GM18517 (cell line): ENCODE measurements around the gene ADD3.
A peak's percentile ranks its signal among the peaks of the same experiment; 100 is the strongest.
"Not testable (repeated sequence)": the region's sequence is repeated elsewhere in the genome, so short reads cannot be mapped to it uniquely, and the experiment has no call there.

Experiments used
- ATAC-seq: cut with Tn5 transposase; IDR thresholded peaks from one replicate; pipeline ENCODE4 v1.9.1; 2021; ENCODE audit warnings: mild to moderate bottlenecking, moderate library complexity; ENCODE audit not compliant: unreplicated experiment

Gene ADD3

DNA sequence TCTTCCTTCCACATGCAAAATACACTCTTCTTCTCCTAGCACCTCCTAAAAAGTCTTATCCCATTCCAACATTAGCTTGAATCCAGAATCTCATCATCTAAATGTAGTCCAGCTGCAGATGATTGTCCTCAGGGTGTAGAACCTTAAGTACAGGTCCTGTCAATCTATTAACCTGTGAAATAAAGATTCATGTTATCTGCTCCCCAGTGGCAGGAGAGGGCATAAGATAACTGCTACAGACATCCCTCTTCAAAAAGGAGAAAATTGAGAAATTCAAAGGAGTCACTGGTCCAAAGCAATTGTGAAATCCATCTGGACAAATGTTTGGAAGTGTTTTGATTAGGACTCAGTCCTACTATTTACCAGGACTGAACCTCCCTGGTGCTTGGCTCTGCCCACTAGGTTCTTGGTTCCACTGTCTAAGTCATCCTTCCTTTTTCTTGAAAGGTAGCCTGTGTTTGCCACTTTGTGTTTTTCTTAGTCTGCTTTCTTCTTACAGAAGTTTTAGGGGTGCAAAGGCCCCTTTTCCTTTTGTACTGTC, 96.2 kb downstream of the ADD3 start:
- ATAC-seq = no peak

- no peak for ATAC-seq
These were observed 98.1 kb downstream of the ADD3 start for GRCh38 chr10:110105873-110106272.

- no peak for ATAC-seq
These were observed 99.6 kb downstream of the ADD3 start for GRCh38 chr10:110107430-110107829.

- no peak for ATAC-seq
These were observed 100.1 kb downstream of the ADD3 start for GRCh38 chr10:110107887-110108286.

- no peak for ATAC-seq
These were observed 101.7 kb downstream of the ADD3 start for GRCh38 chr10:110109511-110109910.

- ATAC-seq = no peak
These were observed 102.6 kb downstream of the ADD3 start for GRCh38 chr10:110110338-110110737.

DNA sequence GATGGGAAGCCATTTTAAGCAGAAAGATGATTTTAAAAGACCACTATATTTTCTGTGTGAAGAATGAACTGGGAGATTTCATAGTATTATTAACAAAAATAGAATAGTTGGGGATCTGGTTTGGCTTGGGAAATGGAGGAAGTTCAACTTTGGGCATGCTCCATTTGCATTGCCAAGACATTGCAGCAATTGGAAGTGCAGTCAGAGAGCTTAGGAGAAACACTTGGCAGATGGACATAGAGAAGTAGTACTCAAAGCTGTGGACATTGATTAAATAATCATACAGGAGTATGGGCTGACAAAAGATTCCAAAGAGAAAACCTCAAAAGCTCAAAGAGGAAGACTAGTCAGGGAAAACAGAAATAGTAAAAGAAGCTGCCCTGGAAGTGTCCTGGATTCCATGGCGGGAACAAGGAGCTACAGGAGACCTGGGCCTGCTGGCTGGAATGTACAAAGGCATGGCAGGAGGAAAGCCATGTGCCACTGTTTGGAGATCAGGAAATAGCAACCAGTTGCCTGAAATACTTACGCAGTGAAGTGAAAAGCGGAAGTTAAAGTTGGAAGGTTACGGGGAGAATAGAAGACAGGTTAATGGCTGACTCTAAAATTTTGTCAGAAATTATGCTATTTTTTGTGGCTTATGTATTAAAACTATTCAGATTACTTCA, 106.0 kb downstream of the ADD3 start:
- ATAC-seq = no peak

DNA sequence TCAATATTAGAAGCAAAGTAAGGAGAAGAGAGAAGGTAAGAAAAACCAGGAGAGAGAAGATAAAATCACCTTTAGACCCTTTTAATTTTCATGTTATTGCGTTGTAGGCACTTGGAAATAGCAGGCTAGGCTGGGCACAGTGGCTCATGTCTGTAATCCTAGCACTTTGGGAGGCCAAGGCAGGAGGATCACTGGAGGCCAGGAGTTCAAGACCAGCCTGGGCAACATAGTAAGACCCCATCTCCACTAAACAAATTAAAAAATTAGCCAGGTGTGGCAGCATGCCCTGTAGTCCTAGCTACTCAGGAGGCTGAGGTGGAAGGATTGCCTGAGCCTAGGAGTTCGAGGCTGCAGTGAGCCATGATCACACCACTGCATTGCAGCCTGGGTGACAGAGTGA, 106.9 kb downstream of the ADD3 start:
- not testable (repeated sequence) for ATAC-seq

DNA sequence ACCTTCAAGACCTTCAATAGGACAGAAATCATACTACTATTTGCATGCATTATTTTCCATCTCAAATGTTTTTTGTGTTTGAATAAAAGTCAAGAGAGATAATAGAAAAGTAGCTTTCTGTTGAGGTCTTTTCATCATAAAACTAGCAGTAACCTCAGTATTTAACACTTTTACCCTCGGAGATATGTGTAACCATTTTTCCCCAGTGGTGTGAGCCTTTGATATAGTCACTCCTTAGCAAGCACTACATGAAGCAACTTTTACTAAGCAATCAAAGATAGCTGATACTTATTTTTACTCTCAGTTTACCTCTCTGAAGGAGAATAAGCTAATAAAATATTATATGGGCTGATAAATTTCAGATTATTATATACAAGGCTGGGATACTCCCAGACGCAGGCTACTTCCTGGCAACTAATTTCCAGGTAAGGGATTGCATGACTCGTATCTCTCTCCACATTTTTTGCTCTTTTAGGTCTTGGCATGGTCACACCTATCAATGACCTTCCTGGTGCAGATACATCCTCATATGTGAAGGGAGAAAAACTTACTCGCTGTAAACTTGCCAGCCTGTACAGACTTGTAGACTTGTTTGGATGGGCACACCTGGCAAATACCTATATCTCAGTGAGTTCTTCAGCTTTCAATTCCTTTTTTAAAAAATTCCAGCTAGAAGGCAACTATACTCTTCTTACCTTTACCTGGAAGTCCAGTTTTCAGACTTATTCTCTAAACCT, 108.2 kb downstream of the ADD3 start:
- ATAC-seq = no peak

DNA sequence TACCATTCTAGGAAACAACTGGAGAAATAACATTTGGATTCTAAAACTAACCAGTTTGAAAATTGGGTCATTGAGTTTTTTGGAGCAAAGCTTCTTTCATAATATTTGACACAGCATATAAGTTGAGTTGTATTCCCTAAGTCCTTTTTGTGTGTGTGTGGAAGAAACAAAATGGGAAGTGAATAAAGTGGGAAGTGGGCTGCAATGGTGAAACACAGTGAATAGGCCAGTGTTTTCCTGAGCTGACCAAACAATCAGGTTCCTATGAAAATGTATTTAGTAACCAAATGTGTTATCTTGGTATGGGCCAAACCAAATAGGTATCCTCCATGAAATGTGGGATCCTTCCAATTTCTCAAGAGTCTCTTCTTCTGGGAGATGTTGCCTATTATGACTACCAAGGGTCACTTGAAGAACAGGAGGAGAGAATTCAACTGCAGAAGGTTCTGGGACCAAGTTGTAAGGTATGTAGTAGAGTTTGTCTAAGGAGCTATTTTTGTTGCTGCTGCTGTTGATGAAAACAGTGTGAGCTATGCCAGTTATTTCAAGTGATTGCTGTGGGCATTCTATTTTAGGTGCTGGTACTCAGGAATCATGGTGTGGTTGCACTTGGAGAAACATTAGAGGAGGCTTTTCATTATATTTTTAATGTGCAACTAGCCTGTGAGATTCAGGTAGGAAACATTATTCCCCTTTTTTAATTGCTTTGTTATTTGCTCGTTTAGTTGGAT, 111.3 kb downstream of the ADD3 start:
- ATAC-seq = no peak

DNA sequence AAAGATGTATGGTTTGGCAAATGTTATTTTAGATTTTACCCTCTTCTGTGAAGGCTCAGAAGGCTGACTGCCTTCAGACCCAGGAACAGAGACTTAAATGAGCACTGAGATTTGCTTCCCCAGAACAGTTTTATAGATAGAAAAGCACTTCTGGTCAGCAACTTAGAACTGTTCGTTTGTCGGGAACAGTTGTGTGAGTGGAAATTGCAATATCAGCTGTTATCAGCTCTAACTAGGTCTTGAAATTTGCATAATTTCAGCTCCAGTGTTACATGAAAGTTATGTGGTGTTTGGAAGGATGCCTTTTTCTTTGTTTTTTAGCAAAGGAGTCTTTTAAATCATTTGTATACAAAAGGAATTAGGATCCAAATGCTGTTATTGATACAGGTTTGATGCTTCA, 115.8 kb downstream of the ADD3 start:
- no peak for ATAC-seq

- no peak for ATAC-seq
These were observed 121.7 kb downstream of the ADD3 start for GRCh38 chr10:110129490-110129889.

DNA sequence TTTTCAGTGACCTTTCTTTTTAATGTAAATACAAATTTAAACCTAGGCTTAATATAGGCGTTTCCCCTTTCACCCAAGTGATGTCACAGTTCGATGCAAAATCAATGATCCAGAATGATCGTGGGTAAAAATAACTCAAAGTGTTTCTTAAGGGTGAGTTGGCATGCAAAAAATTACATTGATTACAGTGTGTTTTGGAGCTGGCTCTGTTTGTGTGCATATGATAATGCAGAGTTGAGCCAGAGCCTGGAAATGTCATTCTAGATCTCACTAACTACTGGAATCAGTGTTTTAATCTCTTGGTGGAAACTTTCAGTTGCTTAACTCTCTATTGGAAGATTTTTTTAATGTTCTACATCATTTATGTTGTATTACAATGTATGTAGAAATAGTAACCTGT, 127.1 kb downstream of the ADD3 start:
- no peak for ATAC-seq

GRCh38 chr10:110135836-110136235, 128.1 kb downstream of the ADD3 start:
- ATAC-seq = not testable (repeated sequence)

GRCh38 chr10:110137142-110137545, 129.4 kb downstream of the ADD3 start:
- peak; percentile 64 for ATAC-seq

DNA sequence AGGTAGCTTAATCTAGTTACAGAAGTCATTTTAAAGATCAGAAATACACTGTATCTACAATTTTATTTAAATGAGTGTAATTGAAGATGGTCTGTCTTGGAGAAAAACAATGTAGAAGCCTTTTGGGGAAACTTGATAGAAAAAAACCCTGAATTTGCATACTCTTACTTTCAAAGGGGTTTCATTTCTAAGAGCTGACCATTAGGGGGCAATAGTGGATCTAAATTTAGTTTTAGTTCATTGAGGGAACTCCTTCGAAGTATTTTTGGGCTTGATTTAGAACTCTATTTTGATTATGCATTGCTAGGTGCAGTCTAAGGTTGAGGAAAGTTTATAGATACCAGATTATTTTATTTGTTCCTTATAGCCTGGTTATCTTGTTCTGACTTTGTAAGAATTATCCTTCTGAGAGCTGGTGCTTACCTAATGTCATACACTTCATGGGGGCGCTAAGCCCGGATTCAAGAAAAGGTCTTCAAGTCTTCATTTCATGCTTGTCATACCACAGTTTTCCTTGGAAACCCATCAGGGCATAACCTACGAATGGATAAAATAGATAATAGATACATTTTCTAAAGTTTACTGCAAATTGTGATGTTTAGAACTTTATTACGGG, 130.5 kb downstream of the ADD3 start:
- ATAC-seq = peak; percentile 62

DNA sequence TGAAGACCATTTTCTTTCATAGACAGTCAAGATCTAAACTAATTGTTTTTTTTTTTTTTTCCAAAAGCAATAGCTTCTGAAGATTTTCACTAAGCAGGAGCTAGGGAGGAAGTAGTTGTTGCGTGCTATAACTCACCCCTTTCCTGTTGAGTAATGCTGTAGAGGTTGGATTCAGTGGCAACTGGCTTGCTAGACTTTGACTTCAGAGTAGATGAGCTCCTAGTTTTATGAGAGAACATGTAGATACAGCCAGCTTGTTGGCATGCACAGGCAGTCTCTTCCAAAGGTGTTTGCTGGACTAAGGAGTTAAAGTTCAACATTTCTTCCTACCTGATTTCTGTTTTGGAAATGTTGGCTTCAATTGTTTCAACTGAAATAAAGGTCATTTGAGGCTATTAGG, 133.4 kb downstream of the ADD3 start:
- no peak for ATAC-seq

- no peak for ATAC-seq
These were observed 134.3 kb downstream of the ADD3 start for GRCh38 chr10:110141871-110142635.

- ATAC-seq = no peak
These were observed 135.2 kb downstream of the ADD3 start for GRCh38 chr10:110142965-110143364.

DNA sequence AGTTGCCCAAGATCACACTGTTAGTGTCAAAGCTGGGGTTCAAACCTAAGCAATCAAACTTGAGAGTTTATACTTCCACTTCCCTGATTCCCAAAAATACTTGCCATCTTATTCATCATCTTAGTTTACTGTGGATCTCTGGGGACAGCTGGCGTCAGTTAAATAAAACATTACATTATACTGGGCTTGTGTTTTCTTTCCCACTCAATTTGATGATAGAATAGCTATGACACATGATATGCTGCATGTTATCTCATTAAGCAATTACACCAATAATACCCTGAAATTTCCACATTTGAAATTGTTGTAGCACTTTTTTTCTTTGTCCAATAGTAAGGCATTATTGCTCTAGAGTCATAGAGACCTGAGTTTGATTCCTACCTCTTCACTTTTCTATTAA, 136.7 kb downstream of the ADD3 start:
- no peak for ATAC-seq
